ENCODE measurements around the gene HARBI1.

DNA sequence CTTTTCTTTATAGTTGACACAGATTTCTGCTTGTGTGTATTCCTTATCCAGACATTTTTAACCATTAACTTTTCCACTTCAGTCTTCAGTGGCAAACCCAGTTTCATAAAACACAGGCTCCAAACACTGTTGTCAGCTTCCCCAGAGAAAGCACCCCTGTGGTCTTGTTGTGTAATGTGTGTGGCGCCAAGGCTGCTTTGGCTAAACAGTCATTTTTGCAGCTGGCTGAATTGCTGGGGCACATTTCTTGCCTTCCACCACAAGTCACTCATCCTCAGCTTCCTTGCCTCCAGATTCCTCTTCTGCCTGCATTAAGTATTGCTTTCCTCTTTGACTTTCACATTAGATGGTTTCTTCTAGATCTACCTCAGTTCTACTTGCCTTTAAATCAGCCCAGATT, 42.9 kb upstream of the HARBI1 start:
- TF ChIP-seq, protein P1, sequence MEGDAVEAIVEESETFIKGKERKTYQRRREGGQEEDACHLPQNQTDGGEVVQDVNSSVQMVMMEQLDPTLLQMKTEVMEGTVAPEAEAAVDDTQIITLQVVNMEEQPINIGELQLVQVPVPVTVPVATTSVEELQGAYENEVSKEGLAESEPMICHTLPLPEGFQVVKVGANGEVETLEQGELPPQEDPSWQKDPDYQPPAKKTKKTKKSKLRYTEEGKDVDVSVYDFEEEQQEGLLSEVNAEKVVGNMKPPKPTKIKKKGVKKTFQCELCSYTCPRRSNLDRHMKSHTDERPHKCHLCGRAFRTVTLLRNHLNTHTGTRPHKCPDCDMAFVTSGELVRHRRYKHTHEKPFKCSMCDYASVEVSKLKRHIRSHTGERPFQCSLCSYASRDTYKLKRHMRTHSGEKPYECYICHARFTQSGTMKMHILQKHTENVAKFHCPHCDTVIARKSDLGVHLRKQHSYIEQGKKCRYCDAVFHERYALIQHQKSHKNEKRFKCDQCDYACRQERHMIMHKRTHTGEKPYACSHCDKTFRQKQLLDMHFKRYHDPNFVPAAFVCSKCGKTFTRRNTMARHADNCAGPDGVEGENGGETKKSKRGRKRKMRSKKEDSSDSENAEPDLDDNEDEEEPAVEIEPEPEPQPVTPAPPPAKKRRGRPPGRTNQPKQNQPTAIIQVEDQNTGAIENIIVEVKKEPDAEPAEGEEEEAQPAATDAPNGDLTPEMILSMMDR (IDR thresholded peaks at IDR 0.05): no peak
- TF ChIP-seq POLR2A (IDR thresholded peaks at IDR 0.05): no peak
